Right lobe of liver (tissue), 4 donors: ENCODE results near the gene BAIAP2.

ENCODE experiments used
- POLR2A ChIP-seq: fragments of 450-650 bp; IDR thresholded peaks from one replicate; pipeline ENCODE4 v1.6.1; 2017; ENCODE audit warnings: antibody characterized with exemption, mild to moderate bottlenecking
- TF ChIP-seq, protein P1 (sequence below), 4 donors: fragments of 200-600 bp in 3 of 4; fragments of 450-650 bp in 1 of 4; IDR thresholded peaks; one replicate each; pipeline versions ENCODE4 v1.5.1 to v1.8.0; 2016 to 2022; ENCODE audit warnings: antibody characterized with exemption in 4 of 4, mild to moderate bottlenecking in 2 of 4
- donor health status: DM: no; HTN: no; CAD: no.
- donor health status: DM: no; HTN: no; CAD: no.
- donor health status: DM: no; HTN: yes; CAD: no.

DNA sequence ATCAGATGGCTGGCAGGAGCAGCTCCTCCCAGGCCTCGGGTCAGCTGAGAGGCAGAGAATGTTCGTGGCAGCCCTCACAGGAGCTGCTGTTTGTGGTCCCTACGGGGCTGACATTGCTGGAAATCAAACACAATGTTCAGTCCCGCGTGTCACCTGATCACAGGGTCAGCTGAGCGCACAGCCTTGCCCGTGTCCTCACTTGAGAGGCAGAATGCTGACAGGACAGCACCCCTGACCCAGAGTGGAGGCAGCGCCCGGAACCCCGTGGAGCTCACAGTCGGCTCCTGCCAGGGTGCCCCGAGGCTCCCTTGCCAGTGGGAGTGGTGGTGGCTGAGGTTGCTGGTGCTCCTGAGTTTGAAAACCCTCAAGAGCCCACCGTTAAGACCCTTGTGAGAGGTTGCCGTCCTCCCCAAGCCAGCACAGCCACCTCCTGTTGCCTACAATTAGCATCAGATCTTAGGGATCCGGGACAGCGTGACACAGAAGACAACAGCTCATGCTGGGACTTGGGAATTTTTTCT is 47.0 kb upstream of the BAIAP2 start:
- TF ChIP-seq POLR2A = no peak
- TF ChIP-seq, protein P1, sequence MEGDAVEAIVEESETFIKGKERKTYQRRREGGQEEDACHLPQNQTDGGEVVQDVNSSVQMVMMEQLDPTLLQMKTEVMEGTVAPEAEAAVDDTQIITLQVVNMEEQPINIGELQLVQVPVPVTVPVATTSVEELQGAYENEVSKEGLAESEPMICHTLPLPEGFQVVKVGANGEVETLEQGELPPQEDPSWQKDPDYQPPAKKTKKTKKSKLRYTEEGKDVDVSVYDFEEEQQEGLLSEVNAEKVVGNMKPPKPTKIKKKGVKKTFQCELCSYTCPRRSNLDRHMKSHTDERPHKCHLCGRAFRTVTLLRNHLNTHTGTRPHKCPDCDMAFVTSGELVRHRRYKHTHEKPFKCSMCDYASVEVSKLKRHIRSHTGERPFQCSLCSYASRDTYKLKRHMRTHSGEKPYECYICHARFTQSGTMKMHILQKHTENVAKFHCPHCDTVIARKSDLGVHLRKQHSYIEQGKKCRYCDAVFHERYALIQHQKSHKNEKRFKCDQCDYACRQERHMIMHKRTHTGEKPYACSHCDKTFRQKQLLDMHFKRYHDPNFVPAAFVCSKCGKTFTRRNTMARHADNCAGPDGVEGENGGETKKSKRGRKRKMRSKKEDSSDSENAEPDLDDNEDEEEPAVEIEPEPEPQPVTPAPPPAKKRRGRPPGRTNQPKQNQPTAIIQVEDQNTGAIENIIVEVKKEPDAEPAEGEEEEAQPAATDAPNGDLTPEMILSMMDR (IDR thresholded peaks at IDR 0.05) = no peak
